ENCODE data around the gene SPATA31D3.

- TF ChIP-seq EGR1 (IDR thresholded peaks at IDR 0.05; ENCODE audit: borderline replicate concordance, low read depth, low read length) (no peak), TCF12 (IDR thresholded peaks at IDR 0.05; ENCODE audit: low read depth, low read length) (no peak), EP300 (IDR thresholded peaks at IDR 0.05; ENCODE audit: borderline replicate concordance in 1 of 2, low read depth in 2 of 2, low read length in 2 of 2) (no peak), POLR2A (IDR thresholded peaks at IDR 0.05; ENCODE audit: control extremely low read depth in 1 of 2, low read depth in 2 of 2, low read length in 2 of 2) (no peak), CTCF (IDR thresholded peaks at IDR 0.05; ENCODE audit: control extremely low read depth in 1 of 3, insufficient read depth in 1 of 3, low read depth in 1 of 3, low read length in 3 of 3) (no peak), RNF2 (IDR thresholded peaks at IDR 0.05; ENCODE audit: borderline replicate concordance, low read depth, low read length, missing control alignments, poor library complexity, severe bottlenecking) (no peak), POLR2AphosphoS5 (IDR thresholded peaks at IDR 0.05; ENCODE audit: low read depth, low read length) (no peak), CHD2 (IDR thresholded peaks at IDR 0.05; ENCODE audit: low read length) (no peak)
Measured at GRCh38 chr9:81986051-81986450, 42.8 kb downstream of the SPATA31D3 start.

Data from H1 (cell line).